Measurements from ENCODE around the gene TMEM132A. TPM values are rescaled to one million over a fixed set of nuclear protein-coding genes. Genes with fewer than 3 reads are reported as not detected.

TMEM132A gene
- total RNA-seq, 6 experiments from 2014 or later: 23.8 to 32.2 (median 26.9) TPM

- peaks cover 3% of the 10 kb centered on the region for H3K27me3 Mint-ChIP-seq (ENCODE audit: insufficient read depth)
- H3K36me3 Mint-ChIP-seq (ENCODE audit: low read depth): peaks cover 5% of the 10 kb centered on the region; the same call in 1 of the 2 replicates
- H3K9me3 Mint-ChIP-seq: no peaks in the 10 kb centered on the region
- no peak overlapping the region for H3K27ac Mint-ChIP-seq
- no peak overlapping the region for H3K4me3 Mint-ChIP-seq
- no peak for DNase-seq
- TF ChIP-seq, protein P1, sequence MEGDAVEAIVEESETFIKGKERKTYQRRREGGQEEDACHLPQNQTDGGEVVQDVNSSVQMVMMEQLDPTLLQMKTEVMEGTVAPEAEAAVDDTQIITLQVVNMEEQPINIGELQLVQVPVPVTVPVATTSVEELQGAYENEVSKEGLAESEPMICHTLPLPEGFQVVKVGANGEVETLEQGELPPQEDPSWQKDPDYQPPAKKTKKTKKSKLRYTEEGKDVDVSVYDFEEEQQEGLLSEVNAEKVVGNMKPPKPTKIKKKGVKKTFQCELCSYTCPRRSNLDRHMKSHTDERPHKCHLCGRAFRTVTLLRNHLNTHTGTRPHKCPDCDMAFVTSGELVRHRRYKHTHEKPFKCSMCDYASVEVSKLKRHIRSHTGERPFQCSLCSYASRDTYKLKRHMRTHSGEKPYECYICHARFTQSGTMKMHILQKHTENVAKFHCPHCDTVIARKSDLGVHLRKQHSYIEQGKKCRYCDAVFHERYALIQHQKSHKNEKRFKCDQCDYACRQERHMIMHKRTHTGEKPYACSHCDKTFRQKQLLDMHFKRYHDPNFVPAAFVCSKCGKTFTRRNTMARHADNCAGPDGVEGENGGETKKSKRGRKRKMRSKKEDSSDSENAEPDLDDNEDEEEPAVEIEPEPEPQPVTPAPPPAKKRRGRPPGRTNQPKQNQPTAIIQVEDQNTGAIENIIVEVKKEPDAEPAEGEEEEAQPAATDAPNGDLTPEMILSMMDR (IDR thresholded peaks at IDR 0.05): no peak
- no peaks in the 10 kb centered on the region for H3K4me1 Mint-ChIP-seq (ENCODE audit: low read depth)
Observed at GRCh38 chr11:60879104-60879503, 45.2 kb upstream of the TMEM132A start.

DNA sequence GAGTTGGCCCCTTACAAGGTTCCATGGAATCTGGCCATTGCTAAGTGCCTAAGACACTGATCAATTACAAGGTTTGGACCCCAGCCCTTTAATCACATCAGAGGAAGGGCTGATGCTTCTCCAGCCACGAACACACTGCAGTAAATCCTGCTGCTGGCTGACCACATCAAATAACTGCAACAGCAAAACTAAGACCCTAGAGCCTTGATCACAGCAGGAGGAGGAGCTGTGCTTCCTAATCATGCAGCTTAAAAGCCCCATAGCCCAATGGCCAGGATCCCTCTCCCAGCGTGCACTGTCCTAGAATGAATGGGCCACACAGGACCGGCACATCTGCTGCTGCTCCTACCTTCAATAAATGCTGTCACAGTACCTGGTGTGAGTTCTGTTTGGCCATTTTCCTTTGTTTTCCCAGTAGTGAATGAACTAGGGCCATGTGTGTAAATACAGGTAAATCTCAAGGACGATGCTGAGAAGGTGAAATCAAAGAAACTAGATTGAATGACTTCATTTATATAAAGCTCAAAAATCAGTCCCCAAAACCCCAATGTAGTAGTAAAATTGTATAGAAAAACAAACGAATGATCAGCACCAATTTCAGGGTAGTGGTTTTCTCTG lies 44.2 kb upstream of the TMEM132A start:
- DNase-seq: no peak
- Mint-ChIP-seq H3K4me1 (ENCODE audit: low read depth) (no peaks in the 10 kb centered on the region), H3K36me3 (ENCODE audit: low read depth) (peaks cover 5% of the 10 kb centered on the region; the same call in 1 of the 2 replicates)

DNA sequence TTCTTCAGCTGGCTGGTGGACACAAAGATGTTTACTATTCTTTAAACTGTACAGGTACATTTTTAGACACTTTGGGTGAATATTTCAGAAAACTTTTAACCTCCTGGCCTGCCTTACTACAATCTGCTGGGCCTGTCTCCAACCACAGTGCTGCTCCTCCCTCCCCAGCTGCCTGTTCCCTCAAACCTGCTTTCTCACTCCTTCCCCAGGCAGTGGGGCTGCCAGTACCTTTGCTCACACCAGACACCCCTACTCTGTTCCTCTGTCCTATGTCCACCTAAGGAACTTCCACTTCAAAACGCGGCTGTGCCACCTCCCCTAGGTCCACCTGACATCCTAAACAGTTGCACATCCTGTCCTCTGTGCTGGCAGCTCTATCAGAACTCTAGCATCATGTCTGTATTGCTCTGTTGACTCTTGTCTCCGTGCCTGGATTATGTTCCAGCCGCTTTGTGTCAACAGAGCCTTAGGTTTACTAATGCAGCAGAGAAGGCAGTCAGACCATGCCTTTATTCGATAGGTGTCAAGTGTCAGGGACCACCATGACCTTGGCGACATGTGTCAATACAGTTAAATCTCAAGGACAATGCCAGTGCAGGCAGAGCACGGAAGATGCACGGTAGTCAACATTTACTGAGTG lies 43.5 kb upstream of the TMEM132A start:
- Mint-ChIP-seq H3K36me3 (ENCODE audit: low read depth) (peaks cover 5% of the 10 kb centered on the region; the same call in 1 of the 2 replicates), H3K9me3 (no peaks in the 10 kb centered on the region), H3K27ac (no peak overlapping the region), H3K27me3 (ENCODE audit: insufficient read depth) (peaks cover 3% of the 10 kb centered on the region), H3K4me3 (no peak overlapping the region), H3K4me1 (ENCODE audit: low read depth) (no peaks in the 10 kb centered on the region)
- DNase-seq: no peak
- TF ChIP-seq, protein P1 (IDR thresholded peaks at IDR 0.05): no peak

More for the DNA sequence above, 44.2 kb upstream of the TMEM132A start:
- TF ChIP-seq, protein P1 (IDR thresholded peaks at IDR 0.05): no peak
- H3K27ac Mint-ChIP-seq: no peak overlapping the region
- no peak overlapping the region for H3K4me3 Mint-ChIP-seq
- H3K9me3 Mint-ChIP-seq: no peaks in the 10 kb centered on the region
- peaks cover 3% of the 10 kb centered on the region for H3K27me3 Mint-ChIP-seq (ENCODE audit: insufficient read depth)

- Mint-ChIP-seq H3K27me3 (ENCODE audit: insufficient read depth) (no peaks in the 10 kb centered on the region), H3K4me3 (no peak overlapping the region), H3K36me3 (ENCODE audit: low read depth) (no peaks in the 10 kb centered on the region; the same call in 1 of the 2 replicates)
Observed at GRCh38 chr11:60887556-60887955, 36.7 kb upstream of the TMEM132A start.

GRCh38 chr11:60889869-60890311 lies 34.4 kb upstream of the TMEM132A start:
- H3K4me1 Mint-ChIP-seq (ENCODE audit: low read depth): no peaks in the 10 kb centered on the region
- H3K27me3 Mint-ChIP-seq (ENCODE audit: insufficient read depth): no peaks in the 10 kb centered on the region
- no peak for DNase-seq
- no peak overlapping the region; the same call in 1 of the 2 replicates for H3K27ac Mint-ChIP-seq
- no peaks in the 10 kb centered on the region for H3K9me3 Mint-ChIP-seq
- H3K36me3 Mint-ChIP-seq (ENCODE audit: low read depth): no peaks in the 10 kb centered on the region; the same call in none of the 2 replicates
- TF ChIP-seq, protein P1 (IDR thresholded peaks at IDR 0.05): no peak
- H3K4me3 Mint-ChIP-seq: no peak overlapping the region

More at GRCh38 chr11:60887556-60887955, 36.7 kb upstream of the TMEM132A start:
- Mint-ChIP-seq H3K4me1 (ENCODE audit: low read depth) (no peaks in the 10 kb centered on the region), H3K27ac (no peak overlapping the region), H3K9me3 (no peaks in the 10 kb centered on the region)
- TF ChIP-seq, protein P1 (IDR thresholded peaks at IDR 0.05): peak; percentile 75
- DNase-seq: peak; percentile 53

All from HFFc6 (cell line).